Effector memory CD4-positive, alpha-beta T cell (primary cell): ENCODE results near the gene KLRG1.
A peak's percentile ranks its signal among the peaks of the same experiment; 100 is the strongest.

Experiments used
- DNase-seq, 3 donors: peaks; one replicate each; pipeline ENCODE4 v3.0.0-alpha.2; 2020
- H3K27ac ChIP-seq: 2 replicates; pipeline ENCODE4 v1.7.0; 2013; ENCODE audit warnings: mild to moderate bottlenecking, low read length, moderate library complexity; ENCODE audit not compliant: insufficient read depth, poor library complexity, severe bottlenecking
- H3K27me3 ChIP-seq: replicated peaks from 2 replicates; pipeline ENCODE4 v1.7.0; 2013; ENCODE audit warnings: mild to moderate bottlenecking, low read length; ENCODE audit not compliant: insufficient read depth, control insufficient read depth, poor library complexity, severe bottlenecking
- H3K36me3 ChIP-seq: 2 replicates; pipeline ENCODE4 v1.7.0; 2013; ENCODE audit warnings: mild to moderate bottlenecking, low read length, moderate library complexity; ENCODE audit not compliant: control insufficient read depth, insufficient read depth
- H3K4me1 ChIP-seq: 2 replicates; pipeline ENCODE4 v1.7.0; 2013; ENCODE audit warnings: low read length, mild to moderate bottlenecking; ENCODE audit not compliant: control insufficient read depth, insufficient read depth, poor library complexity, severe bottlenecking
- H3K4me3 ChIP-seq: 2 replicates; pipeline ENCODE4 v1.7.0; 2013; ENCODE audit warnings: low read length, low read depth, mild to moderate bottlenecking; ENCODE audit not compliant: insufficient read depth, poor library complexity, severe bottlenecking
- H3K9me3 ChIP-seq: 2 replicates; pipeline ENCODE4 v1.7.0; 2013; ENCODE audit warnings: mild to moderate bottlenecking, low read length, moderate library complexity; ENCODE audit not compliant: control insufficient read depth

Gene KLRG1

GRCh38 chr12:9039397-9039977 is 50.1 kb downstream of the KLRG1 start:
- no peaks in the 10 kb centered on the region for H3K36me3 ChIP-seq
- H3K27me3 ChIP-seq: no peaks in the 10 kb centered on the region
- peak overlapping the region; percentile 44 for H3K27ac ChIP-seq
- no peaks in the 10 kb centered on the region for H3K9me3 ChIP-seq
- no peak for DNase-seq
- no peak overlapping the region for H3K4me3 ChIP-seq
- H3K4me1 ChIP-seq: peaks cover 21% of the 10 kb centered on the region

DNA sequence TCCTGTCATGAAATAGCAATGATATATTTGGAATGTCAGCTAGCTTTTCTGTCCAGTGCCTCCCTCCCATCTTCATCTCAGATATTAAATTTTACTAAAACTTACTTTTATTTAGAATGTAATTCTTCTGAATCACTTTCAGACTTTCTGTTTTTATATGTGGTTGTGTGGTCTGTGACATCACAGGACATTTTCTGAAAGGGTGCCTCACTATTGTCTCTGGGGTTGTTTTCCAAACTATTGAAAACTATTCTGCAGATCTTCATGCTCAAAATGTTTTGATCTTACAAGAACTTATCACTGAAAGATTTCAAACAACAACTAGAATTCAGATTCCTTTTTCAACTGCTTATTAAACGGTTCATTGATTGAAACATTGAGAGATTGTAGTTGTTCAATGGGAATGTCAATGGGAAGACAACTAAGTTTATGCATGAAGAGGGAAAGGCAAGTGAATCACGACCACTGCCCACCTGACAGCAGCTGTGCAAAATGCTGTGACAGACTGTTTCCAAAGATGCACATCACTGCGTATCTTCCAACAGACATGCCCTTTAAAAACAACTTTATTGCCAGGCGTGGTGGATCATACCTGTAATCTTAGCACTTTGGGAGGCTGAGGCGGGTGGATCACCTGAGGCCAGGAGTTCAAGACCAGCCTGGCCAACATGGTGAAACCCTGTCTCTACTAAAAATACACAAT is 51.3 kb downstream of the KLRG1 start:
- Histone ChIP-seq H3K9me3 (no peaks in the 10 kb centered on the region), H3K27ac (peak overlapping the region; percentile 32)

DNA sequence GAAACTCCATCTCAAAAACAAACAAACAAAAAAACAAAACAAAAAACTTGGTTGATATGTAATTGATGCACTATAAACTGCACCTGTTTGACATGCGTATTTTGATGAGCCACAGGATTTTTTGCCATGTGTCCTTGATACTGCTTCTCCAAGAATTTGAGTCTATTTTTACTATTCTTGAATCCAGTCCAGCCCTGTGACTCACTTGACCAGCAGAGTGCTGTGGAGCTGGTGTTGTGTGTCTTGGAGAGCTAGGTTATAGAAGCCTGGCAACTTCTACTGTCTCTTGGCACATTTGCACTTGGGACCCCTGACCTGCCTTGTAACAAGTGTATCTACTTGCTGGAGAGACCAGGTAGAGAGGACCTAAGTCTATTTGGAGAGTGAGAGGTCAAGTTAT is 52.0 kb downstream of the KLRG1 start:
- Histone ChIP-seq H3K4me1 (peaks cover 21% of the 10 kb centered on the region), H3K4me3 (no peak overlapping the region), H3K9me3 (no peaks in the 10 kb centered on the region), H3K27ac (no peak overlapping the region), H3K27me3 (no peaks in the 10 kb centered on the region), H3K36me3 (no peaks in the 10 kb centered on the region)
- no peak for DNase-seq

More for the DNA sequence above, 51.3 kb downstream of the KLRG1 start:
- no peaks in the 10 kb centered on the region for H3K27me3 ChIP-seq
- no peak overlapping the region for H3K4me3 ChIP-seq
- peaks cover 21% of the 10 kb centered on the region for H3K4me1 ChIP-seq
- no peak for DNase-seq
- H3K36me3 ChIP-seq: no peaks in the 10 kb centered on the region

DNA sequence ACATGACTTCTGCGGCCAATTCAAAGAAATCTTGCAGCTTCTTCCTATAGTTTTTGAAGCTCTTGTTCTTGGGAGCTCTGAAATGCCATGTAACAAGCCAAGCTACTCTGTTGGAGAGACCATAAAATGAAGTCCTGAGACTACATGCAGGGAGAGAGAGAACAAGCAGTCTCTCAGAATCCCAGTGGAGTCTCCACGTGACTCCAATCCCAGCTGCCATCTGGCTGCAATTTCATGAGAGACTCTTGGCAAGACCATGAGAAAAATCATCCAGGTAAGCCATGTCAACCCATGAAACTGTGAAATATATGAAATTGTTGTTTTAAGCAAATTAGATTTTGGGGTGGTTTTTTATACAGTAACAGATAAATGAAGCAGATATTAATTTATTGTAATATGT is 54.4 kb downstream of the KLRG1 start:
- H3K27me3 ChIP-seq: no peaks in the 10 kb centered on the region
- no peak overlapping the region for H3K4me3 ChIP-seq
- H3K4me1 ChIP-seq: peaks cover 14% of the 10 kb centered on the region
- no peaks in the 10 kb centered on the region for H3K9me3 ChIP-seq
- no peaks in the 10 kb centered on the region for H3K36me3 ChIP-seq
- DNase-seq: no peak
- H3K27ac ChIP-seq: no peak overlapping the region

DNA sequence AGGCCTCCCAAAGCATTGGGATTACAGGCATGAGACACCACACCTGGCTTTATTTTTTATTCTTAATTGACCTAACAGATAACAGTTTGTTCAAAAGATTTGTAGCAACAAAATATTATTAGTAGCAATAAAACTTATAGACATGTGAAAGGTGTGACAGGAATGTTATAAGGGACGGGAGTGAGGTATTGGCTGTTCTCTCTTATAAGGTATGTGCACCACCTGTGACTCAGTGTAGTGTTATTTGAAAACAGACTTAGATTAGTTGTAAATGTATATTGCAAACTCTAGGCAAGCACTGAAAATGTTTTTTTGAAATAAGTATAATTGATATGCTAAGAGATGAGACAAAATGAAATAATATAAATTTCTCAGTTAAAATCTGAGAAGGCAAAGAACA is 57.8 kb downstream of the KLRG1 start:
- Histone ChIP-seq H3K9me3 (no peaks in the 10 kb centered on the region), H3K27me3 (no peaks in the 10 kb centered on the region), H3K4me1 (peaks cover 6% of the 10 kb centered on the region), H3K36me3 (no peaks in the 10 kb centered on the region), H3K27ac (no peak overlapping the region), H3K4me3 (no peak overlapping the region)
- DNase-seq: no peak

DNA sequence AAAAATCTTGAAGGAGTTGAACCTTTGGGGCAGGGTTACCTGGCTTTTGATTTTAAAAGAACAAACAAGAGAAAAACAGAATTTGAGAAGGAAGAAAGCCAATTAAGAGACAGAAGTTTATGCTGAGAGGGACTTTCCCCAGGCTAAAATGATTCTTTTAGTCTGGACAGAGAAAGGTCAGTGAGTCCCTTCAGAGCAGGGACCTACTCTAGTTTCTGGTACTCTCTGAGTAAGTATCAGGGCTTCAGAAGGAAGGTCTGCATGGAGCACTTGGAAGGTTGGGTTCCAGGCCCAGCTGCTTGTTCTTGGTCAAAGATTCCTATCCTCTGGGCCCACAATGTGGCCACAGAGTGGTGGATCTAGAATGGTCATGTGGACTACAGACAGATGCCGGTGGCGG is 59.6 kb downstream of the KLRG1 start:
- no peak for DNase-seq
- Histone ChIP-seq H3K27ac (no peak overlapping the region), H3K4me3 (no peak overlapping the region), H3K36me3 (no peaks in the 10 kb centered on the region), H3K4me1 (peaks cover 6% of the 10 kb centered on the region), H3K27me3 (no peaks in the 10 kb centered on the region), H3K9me3 (no peaks in the 10 kb centered on the region)

- DNase-seq: no peak
- no peaks in the 10 kb centered on the region for H3K36me3 ChIP-seq
- H3K9me3 ChIP-seq: no peaks in the 10 kb centered on the region
- H3K4me1 ChIP-seq: peaks cover 6% of the 10 kb centered on the region
- H3K27ac ChIP-seq: no peak overlapping the region
- H3K27me3 ChIP-seq: no peaks in the 10 kb centered on the region
- no peak overlapping the region for H3K4me3 ChIP-seq
Observed at GRCh38 chr12:9049520-9050133, 60.3 kb downstream of the KLRG1 start.

DNA sequence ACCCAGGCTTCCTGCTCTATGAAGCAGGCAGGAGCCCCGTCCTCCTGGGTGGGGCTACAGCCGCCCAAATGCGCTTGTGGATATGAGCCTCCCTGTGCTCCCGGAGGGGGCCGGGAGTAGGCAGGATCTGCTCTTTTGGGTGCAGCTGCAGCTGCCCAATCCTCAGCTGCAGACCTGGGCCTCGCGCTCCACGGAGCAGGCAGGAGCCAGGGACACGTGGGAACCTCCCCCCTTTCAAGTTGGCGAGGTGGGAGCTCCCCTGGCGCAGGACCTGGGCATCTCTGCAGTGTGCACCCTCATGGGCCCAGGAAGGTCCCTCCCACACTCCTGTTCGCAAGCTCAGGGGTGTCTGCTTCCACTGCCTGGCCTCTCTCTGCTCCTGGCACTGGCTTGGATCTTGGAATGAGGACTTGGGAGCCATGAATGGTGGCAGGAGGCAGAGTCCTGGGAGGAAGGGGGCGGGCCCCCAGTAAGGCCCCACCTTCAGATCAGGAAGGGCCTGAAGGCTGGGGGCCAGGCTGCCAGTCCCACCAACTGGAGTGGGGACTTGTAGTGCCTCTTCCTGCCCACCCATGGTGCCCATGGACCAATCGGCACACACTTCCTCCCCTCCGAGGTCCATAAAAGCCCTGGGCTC is 61.3 kb downstream of the KLRG1 start:
- Histone ChIP-seq H3K36me3 (no peaks in the 10 kb centered on the region), H3K9me3 (no peaks in the 10 kb centered on the region), H3K27me3 (no peaks in the 10 kb centered on the region), H3K4me1 (peaks cover 6% of the 10 kb centered on the region), H3K27ac (no peak overlapping the region), H3K4me3 (no peak overlapping the region)
- no peak for DNase-seq

- Histone ChIP-seq H3K27me3 (no peaks in the 10 kb centered on the region), H3K9me3 (no peaks in the 10 kb centered on the region), H3K27ac (no peak overlapping the region), H3K4me3 (no peak overlapping the region), H3K4me1 (peaks cover 6% of the 10 kb centered on the region), H3K36me3 (no peaks in the 10 kb centered on the region)
- no peak for DNase-seq
Observed at GRCh38 chr12:9051158-9051550, 61.8 kb downstream of the KLRG1 start.

DNA sequence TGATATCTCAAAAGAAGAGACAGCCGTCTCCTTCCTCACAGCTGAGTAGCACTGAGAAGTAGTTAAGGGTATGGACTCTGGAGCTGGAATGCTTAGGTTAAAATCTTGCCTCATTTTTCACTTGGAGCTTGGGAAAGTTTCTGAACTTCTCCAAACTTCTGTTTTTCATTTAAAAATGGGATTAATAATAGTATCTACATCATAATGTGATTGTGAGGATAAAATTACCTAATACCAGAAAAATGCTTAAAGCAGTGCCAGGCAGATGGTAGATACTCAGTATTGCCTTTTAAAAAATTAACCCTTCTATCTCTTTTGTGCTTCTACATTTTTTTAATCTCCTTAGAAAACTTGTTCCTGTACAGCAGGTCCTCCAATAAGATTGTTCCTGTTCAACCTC is 63.3 kb downstream of the KLRG1 start:
- Histone ChIP-seq H3K4me3 (no peak overlapping the region), H3K9me3 (no peaks in the 10 kb centered on the region), H3K27me3 (no peaks in the 10 kb centered on the region), H3K4me1 (no peaks in the 10 kb centered on the region), H3K27ac (no peak overlapping the region), H3K36me3 (no peaks in the 10 kb centered on the region)
- DNase-seq: no peak
